HCT116 (cell line): Measurements from ENCODE around the gene ACACB. TPM values are rescaled to one million over a fixed set of nuclear protein-coding genes. Genes with fewer than 3 reads are reported as not detected.

Source experiments
- ATAC-seq: fragments of 200-7000 bp; cut with Tn5 transposase; 2 replicates; pipeline ENCODE4 v1.9.1; 2020; ENCODE audit warnings: mild to moderate bottlenecking, moderate library complexity
- BruUV-seq: library from RNA; stranded (reverse); fragments of 400-500 nt; replicated peaks from 2 replicates; lab custom pipeline; 2021; lab: Mats Ljungman, UMichigan
- CTCF ChIA-PET: fragments of 300-600 bp; sonication (Branson Sonifier 250); formaldehyde crosslinking; loops from one replicate; lab custom pipeline; 2021; ENCODE audit warnings: antibody characterized with exemption; lab: Charles Lee
- POLR2A ChIA-PET: fragments of 300-600, 350-600 bp; sonication (Branson Sonifier 250); formaldehyde crosslinking; loops from one replicate; lab custom pipeline; 2021; ENCODE audit warnings: antibody characterized with exemption; lab: Charles Lee
- RAD21 ChIA-PET, 2 experiments: fragments of 300-600 bp; sonication (Branson Sonifier 250); formaldehyde crosslinking; loops; one replicate each; lab custom pipeline; 2023; ENCODE audit warnings: low total read pairs in 2 of 2; ENCODE audit not compliant: uncharacterized antibody in 2 of 2, unreplicated experiment in 2 of 2, low non-redundant PET in 1 of 2; lab: Charles Lee
- DNase-seq: peaks from one replicate; pipeline ENCODE4 v3.0.0-alpha.2; 2010; ENCODE audit warnings: low read depth, low spot score
- H2AFZ ChIP-seq: fragments of 200-600 bp; shearing (Covaris generic), sonication (generic); 2 replicates; pipeline ENCODE4 v1.6.1; 2017; ENCODE audit warnings: low read depth, mixed run types, mixed read lengths, antibody characterized with exemption, low read length; ENCODE audit not compliant: poor library complexity, severe bottlenecking
- H3K27ac ChIP-seq: 2 replicates; pipeline ENCODE4 v1.5.1; 2012; ENCODE audit warnings: low read depth, low read length
- H3K27me3 ChIP-seq: fragments of 200-600 bp; sonication (generic); 2 replicates; pipeline ENCODE4 v1.6.1; 2016; ENCODE audit warnings: mixed run types, low read length, mixed read lengths; ENCODE audit not compliant: insufficient read depth
- H3K36me3 ChIP-seq, 2 experiments: fragments of 200-500 bp in 1 of 2; fragments of 200-600 bp in 1 of 2; sonication (Bioruptor generic) in 1 of 2; sonication (generic) in 1 of 2; 2 replicates each; pipeline versions ENCODE4 v1.5.1 to v1.6.1; 2014 to 2016; ENCODE audit warnings: low read length in 2 of 2, inconsistent platforms in 1 of 2, mixed read lengths in 1 of 2, mixed run types in 1 of 2; ENCODE audit not compliant: insufficient read depth in 2 of 2, control insufficient read depth in 1 of 2
- H3K4me1 ChIP-seq, 2 experiments: fragments of 200-600 bp in 1 of 2; sonication (generic) in 1 of 2; 2 replicates each; pipeline versions ENCODE4 v1.5.1 to v1.6.1; 2012 to 2017; ENCODE audit warnings: low read length in 2 of 2, inconsistent platforms in 1 of 2, mild to moderate bottlenecking in 1 of 2, mixed read lengths in 1 of 2, mixed run types in 1 of 2, moderate library complexity in 1 of 2; ENCODE audit not compliant: insufficient read depth in 2 of 2, control insufficient read depth in 1 of 2
- H3K4me2 ChIP-seq: fragments of 200-600 bp; sonication (generic); 2 replicates; pipeline ENCODE4 v1.6.1; 2017; ENCODE audit warnings: mixed run types, low read length, mixed read lengths
- H3K4me3 ChIP-seq, 2 experiments: fragments of 200-600 bp in 1 of 2; sonication (generic) in 1 of 2; replicated peaks in 1 of 2; 2 replicates each; pipeline ENCODE4 v1.5.1; 2011 to 2016; ENCODE audit warnings: low read length in 2 of 2, control low read depth in 1 of 2, low read depth in 1 of 2, mild to moderate bottlenecking in 1 of 2, mixed read lengths in 1 of 2, mixed run types in 1 of 2
- H3K79me2 ChIP-seq: fragments of 200-600 bp; sonication (generic); 2 replicates; pipeline ENCODE4 v1.6.1; 2017; ENCODE audit warnings: mild to moderate bottlenecking, mixed run types, low read length, moderate library complexity, mixed read lengths; ENCODE audit not compliant: insufficient read depth
- H3K9ac ChIP-seq: fragments of 200-600 bp; sonication (generic); 2 replicates; pipeline ENCODE4 v1.6.1; 2016; ENCODE audit warnings: low read length, mixed read lengths
- H3K9me2 ChIP-seq: fragments of 200-600 bp; sonication (generic), shearing (Covaris generic); 2 replicates; pipeline ENCODE4 v1.6.1; 2017; ENCODE audit warnings: mixed run types, mild to moderate bottlenecking, moderate library complexity; ENCODE audit not compliant: insufficient read depth
- H3K9me3 ChIP-seq, 2 experiments: fragments of 200-500 bp in 1 of 2; fragments of 200-600 bp in 1 of 2; sonication (Bioruptor generic) in 1 of 2; sonication (generic) in 1 of 2; 2 replicates each; pipeline ENCODE4 v1.6.1; 2014 to 2017; ENCODE audit warnings: low read length in 2 of 2, mixed read lengths in 2 of 2, inconsistent platforms in 1 of 2, low read depth in 1 of 2, mild to moderate bottlenecking in 1 of 2, mixed run types in 1 of 2, moderate library complexity in 1 of 2; ENCODE audit not compliant: control insufficient read depth in 1 of 2, insufficient read depth in 1 of 2
- H4K20me1 ChIP-seq: fragments of 200-600 bp; sonication (generic), shearing (Covaris generic); 2 replicates; pipeline ENCODE4 v1.6.1; 2017; ENCODE audit warnings: mixed run types, mild to moderate bottlenecking, moderate library complexity; ENCODE audit not compliant: insufficient read depth
- CEBPB ChIP-seq: IDR thresholded peaks from 2 replicates; pipeline ENCODE4 v1.6.1; 2012; ENCODE audit warnings: low read depth
- ELF1 ChIP-seq: IDR thresholded peaks from 2 replicates; pipeline ENCODE4 v1.6.1; 2012; ENCODE audit warnings: low read depth, borderline replicate concordance
- EZH2 ChIP-seq: fragments of 200-600 bp; sonication (generic); IDR thresholded peaks from 2 replicates; pipeline ENCODE4 v1.6.1; 2017; ENCODE audit warnings: antibody characterized with exemption, mixed run types
- EZH2phosphoT487 ChIP-seq: fragments of 200-600 bp; IDR thresholded peaks from 2 replicates; pipeline ENCODE4 v1.6.1; 2018; ENCODE audit warnings: antibody characterized with exemption, borderline replicate concordance
- FOSL1 ChIP-seq: IDR thresholded peaks from 2 replicates; pipeline ENCODE4 v1.6.1; 2012; ENCODE audit warnings: low read depth
- POLR2A ChIP-seq: IDR thresholded peaks from 2 replicates; pipeline ENCODE4 v1.7.0; 2011; ENCODE audit warnings: borderline replicate concordance; ENCODE audit not compliant: insufficient read depth, insufficient read length; ENCODE audit errors: extremely low read depth
- POLR2AphosphoS5 ChIP-seq: IDR thresholded peaks from 2 replicates; pipeline ENCODE4 v1.6.1; 2011; ENCODE audit warnings: mild to moderate bottlenecking, low read depth, low read length, moderate library complexity
- SIN3A ChIP-seq: IDR thresholded peaks from 2 replicates; pipeline ENCODE4 v1.6.1; 2012; ENCODE audit warnings: low read depth
- SP1 ChIP-seq: IDR thresholded peaks from 2 replicates; pipeline ENCODE4 v1.6.1; 2012; ENCODE audit warnings: low read depth
- SRF ChIP-seq: IDR thresholded peaks from 2 replicates; pipeline ENCODE4 v1.6.1; 2012; ENCODE audit warnings: low read depth
- TCF7L2 ChIP-seq: IDR thresholded peaks from 2 replicates; pipeline ENCODE4 v1.7.0; 2011; ENCODE audit warnings: borderline replicate concordance, inconsistent platforms; ENCODE audit not compliant: insufficient read depth, insufficient read length; ENCODE audit errors: extremely low read depth
- YY1 ChIP-seq: IDR thresholded peaks from 2 replicates; pipeline ENCODE4 v1.6.1; 2011; ENCODE audit warnings: low read length, low read depth, moderate library complexity, mild to moderate bottlenecking; ENCODE audit not compliant: insufficient replicate concordance; ENCODE audit errors: extremely low read depth
- ZFX ChIP-seq: fragments of 450-650 bp; IDR thresholded peaks from 2 replicates; pipeline ENCODE4 v1.6.1; 2017
- ZNF274 ChIP-seq: fragments of 200-500 bp; sonication (Bioruptor generic); IDR thresholded peaks from 2 replicates; pipeline ENCODE4 v1.6.1; 2014; ENCODE audit warnings: mild to moderate bottlenecking, low read depth, low read length, inconsistent platforms
- intact Hi-C: fragments of 100-400 bp; cut with micrococcal nuclease; formaldehyde crosslinking; loops from 2 replicates; pipeline ENCODE4 v1.10.0; 2022
- total RNA-seq: library from RNA; stranded (reverse); gene quantifications from one replicate; pipeline ENCODE4 v1.2.1, GENCODE V29; 2021; ENCODE audit not compliant: unreplicated experiment
- TF ChIP-seq, protein P1 (sequence below): IDR thresholded peaks from 2 replicates; pipeline ENCODE4 v1.6.1; 2012
- TF ChIP-seq, protein P2 (sequence below): IDR thresholded peaks from 2 replicates; pipeline ENCODE4 v1.6.1; 2011; ENCODE audit warnings: mild to moderate bottlenecking, low read length, moderate library complexity; ENCODE audit not compliant: insufficient replicate concordance; ENCODE audit errors: extremely low read depth
- TF ChIP-seq, protein P3 (sequence below), 3 experiments: fragments of 200-600 bp in 1 of 3; sonication (generic) in 1 of 3; IDR thresholded peaks in 2 of 3; conservative IDR thresholded peaks in 1 of 3; 2 replicates each; pipeline ENCODE4 v1.5.1; 2012 to 2017; ENCODE audit warnings: low read depth in 2 of 3, low read length in 2 of 3, antibody characterized with exemption in 1 of 3, borderline replicate concordance in 1 of 3, control low read depth in 1 of 3, mild to moderate bottlenecking in 1 of 3, mixed read lengths in 1 of 3, mixed run types in 1 of 3, moderate library complexity in 1 of 3; ENCODE audit not compliant: insufficient read depth in 1 of 3

Gene ACACB
- total RNA-seq, 1 experiment from 2014 or later = 11.1 TPM

DNA sequence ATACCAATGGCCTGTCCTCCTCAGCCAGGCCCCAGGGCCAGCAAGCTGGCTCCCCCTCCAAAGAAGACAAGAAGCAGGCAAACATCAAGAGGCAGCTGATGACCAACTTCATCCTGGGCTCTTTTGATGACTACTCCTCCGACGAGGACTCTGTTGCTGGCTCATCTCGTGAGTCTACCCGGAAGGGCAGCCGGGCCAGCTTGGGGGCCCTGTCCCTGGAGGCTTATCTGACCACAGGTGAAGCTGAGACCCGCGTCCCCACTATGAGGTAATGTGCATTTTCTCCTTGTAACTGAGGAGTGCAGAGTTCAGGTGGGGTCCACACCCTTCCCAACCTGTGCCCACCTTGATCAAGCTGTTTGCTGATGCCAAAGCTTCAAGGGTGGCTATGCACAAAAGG lies 23.4 kb downstream of the ACACB start:
- RAD21 ChIA-PET = no interaction called here
- Histone ChIP-seq H4K20me1 (no peaks in the 10 kb centered on the region), H3K79me2 (no peaks in the 10 kb centered on the region), H3K27me3 (no peaks in the 10 kb centered on the region), H3K9me2 (no peaks in the 10 kb centered on the region), H3K9ac (no peak overlapping the region), H3K9me3 (no peaks in the 10 kb centered on the region), H3K4me1 (no peaks in the 10 kb centered on the region), H3K4me2 (no peak overlapping the region), H3K4me3 (no peak overlapping the region), H3K36me3 (no peaks in the 10 kb centered on the region), H3K27ac (no peak overlapping the region), H2AFZ (no peak overlapping the region)
- intact Hi-C loops = no loop called here
- TF ChIP-seq POLR2A = no peak
- no peak for TF ChIP-seq POLR2AphosphoS5
- no peak for TF ChIP-seq ZNF274
- TF ChIP-seq, protein P1, sequence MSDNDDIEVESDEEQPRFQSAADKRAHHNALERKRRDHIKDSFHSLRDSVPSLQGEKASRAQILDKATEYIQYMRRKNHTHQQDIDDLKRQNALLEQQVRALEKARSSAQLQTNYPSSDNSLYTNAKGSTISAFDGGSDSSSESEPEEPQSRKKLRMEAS = no peak
- no peak for TF ChIP-seq EZH2phosphoT487
- TF ChIP-seq SP1 = no peak
- TF ChIP-seq SRF = no peak
- no peak for TF ChIP-seq CEBPB
- no peak for TF ChIP-seq ELF1
- no peak for TF ChIP-seq SIN3A
- no peak for TF ChIP-seq FOSL1
- TF ChIP-seq ZFX = no peak
- no peak for DNase-seq
- CTCF ChIA-PET = interaction anchor here (1.1 kb wide), 1 partner anchor 28 kb away, joined by 3 read pairs; no protein-coding TSS in a partner anchor
- POLR2A ChIA-PET = no interaction called here
- ATAC-seq = no peak
- no TSS peak for BruUV-seq

DNA sequence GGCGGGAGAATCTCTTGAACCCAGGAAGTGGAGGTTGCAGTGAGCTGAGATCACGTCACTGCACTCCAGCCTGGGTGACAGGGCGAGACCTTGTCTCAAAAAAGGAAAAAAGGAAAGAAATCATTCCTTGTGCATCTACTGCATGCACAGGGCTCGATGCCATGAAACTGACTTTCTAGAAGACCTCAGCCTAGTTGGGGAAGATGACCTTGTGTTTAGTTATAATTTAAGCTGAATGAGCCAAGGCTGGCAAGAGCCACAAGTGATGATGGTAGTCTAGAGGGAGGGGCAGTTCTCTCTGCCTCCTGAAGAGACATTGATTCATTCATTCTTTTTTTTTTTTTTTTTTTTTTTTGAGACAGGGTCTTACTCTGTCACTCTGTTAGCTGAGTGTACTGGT lies 24.2 kb downstream of the ACACB start:
- POLR2A ChIA-PET = interaction anchor here (0.7 kb wide), 1 partner anchor 11 kb away, joined by 6 read pairs; no protein-coding TSS in a partner anchor
- RAD21 ChIA-PET = interaction anchor here in 1 of 2 experiments (0.6 kb wide), 1 partner anchor 463 kb away, joined by 7 read pairs; no protein-coding TSS in a partner anchor
- TF ChIP-seq TCF7L2 (no peak), EZH2 (no peak), ELF1 (no peak), YY1 (no peak), SIN3A (no peak)
- TF ChIP-seq, protein P2, sequence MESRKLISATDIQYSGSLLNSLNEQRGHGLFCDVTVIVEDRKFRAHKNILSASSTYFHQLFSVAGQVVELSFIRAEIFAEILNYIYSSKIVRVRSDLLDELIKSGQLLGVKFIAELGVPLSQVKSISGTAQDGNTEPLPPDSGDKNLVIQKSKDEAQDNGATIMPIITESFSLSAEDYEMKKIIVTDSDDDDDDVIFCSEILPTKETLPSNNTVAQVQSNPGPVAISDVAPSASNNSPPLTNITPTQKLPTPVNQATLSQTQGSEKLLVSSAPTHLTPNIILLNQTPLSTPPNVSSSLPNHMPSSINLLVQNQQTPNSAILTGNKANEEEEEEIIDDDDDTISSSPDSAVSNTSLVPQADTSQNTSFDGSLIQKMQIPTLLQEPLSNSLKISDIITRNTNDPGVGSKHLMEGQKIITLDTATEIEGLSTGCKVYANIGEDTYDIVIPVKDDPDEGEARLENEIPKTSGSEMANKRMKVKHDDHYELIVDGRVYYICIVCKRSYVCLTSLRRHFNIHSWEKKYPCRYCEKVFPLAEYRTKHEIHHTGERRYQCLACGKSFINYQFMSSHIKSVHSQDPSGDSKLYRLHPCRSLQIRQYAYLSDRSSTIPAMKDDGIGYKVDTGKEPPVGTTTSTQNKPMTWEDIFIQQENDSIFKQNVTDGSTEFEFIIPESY = no peak
- TF ChIP-seq, protein P3, sequence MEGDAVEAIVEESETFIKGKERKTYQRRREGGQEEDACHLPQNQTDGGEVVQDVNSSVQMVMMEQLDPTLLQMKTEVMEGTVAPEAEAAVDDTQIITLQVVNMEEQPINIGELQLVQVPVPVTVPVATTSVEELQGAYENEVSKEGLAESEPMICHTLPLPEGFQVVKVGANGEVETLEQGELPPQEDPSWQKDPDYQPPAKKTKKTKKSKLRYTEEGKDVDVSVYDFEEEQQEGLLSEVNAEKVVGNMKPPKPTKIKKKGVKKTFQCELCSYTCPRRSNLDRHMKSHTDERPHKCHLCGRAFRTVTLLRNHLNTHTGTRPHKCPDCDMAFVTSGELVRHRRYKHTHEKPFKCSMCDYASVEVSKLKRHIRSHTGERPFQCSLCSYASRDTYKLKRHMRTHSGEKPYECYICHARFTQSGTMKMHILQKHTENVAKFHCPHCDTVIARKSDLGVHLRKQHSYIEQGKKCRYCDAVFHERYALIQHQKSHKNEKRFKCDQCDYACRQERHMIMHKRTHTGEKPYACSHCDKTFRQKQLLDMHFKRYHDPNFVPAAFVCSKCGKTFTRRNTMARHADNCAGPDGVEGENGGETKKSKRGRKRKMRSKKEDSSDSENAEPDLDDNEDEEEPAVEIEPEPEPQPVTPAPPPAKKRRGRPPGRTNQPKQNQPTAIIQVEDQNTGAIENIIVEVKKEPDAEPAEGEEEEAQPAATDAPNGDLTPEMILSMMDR (IDR thresholded peaks at IDR 0.05 in 2 of 3, conservative IDR thresholded peaks at IDR 0.05 in 1 of 3; ENCODE audit: borderline replicate concordance in 1 of 3, insufficient read depth in 1 of 3, low read depth in 2 of 3, low read length in 2 of 3) = no peak

More for the DNA sequence above, 24.2 kb downstream of the ACACB start:
- Histone ChIP-seq H3K79me2 (no peaks in the 10 kb centered on the region), H3K4me2 (no peak overlapping the region), H3K27ac (no peak overlapping the region), H3K27me3 (no peaks in the 10 kb centered on the region), H3K4me3 (no peak overlapping the region), H3K9me3 (no peaks in the 10 kb centered on the region), H3K36me3 (no peaks in the 10 kb centered on the region), H2AFZ (no peak overlapping the region), H3K9me2 (no peaks in the 10 kb centered on the region), H3K4me1 (no peaks in the 10 kb centered on the region), H4K20me1 (no peaks in the 10 kb centered on the region), H3K9ac (no peak overlapping the region)
- CTCF ChIA-PET = interaction anchor here (1.1 kb wide), 1 partner anchor 29 kb away, joined by 3 read pairs; no protein-coding TSS in a partner anchor
- intact Hi-C loops = no loop called here
- ATAC-seq (no peak), DNase-seq (no peak)
- BruUV-seq = no TSS peak
